CD14-positive monocyte (primary cell): ENCODE measurements around the gene SEMA4D. TPM values are rescaled to one million over a fixed set of nuclear protein-coding genes. Genes with fewer than 3 reads are reported as not detected.

Experiments
- DNase-seq, 3 donors: peaks; one replicate each; pipeline ENCODE4 v3.0.0-alpha.2; 2011 to 2022
- H2AFZ ChIP-seq: 2 replicates; pipeline ENCODE4 v1.6.0; 2012; ENCODE audit warnings: mild to moderate bottlenecking, low read depth, low read length, inconsistent platforms; ENCODE audit not compliant: insufficient read depth, poor library complexity, severe bottlenecking
- H3K27ac ChIP-seq, 2 donors: 1 replicate in 1 of 2; 2 replicates in 1 of 2; pipeline ENCODE4 v1.5.1; 2012 to 2013; ENCODE audit warnings: low read length in 2 of 2, control low read depth in 1 of 2, inconsistent platforms in 1 of 2, low read depth in 1 of 2, mild to moderate bottlenecking in 1 of 2
- H3K27me3 ChIP-seq, 2 donors: one replicate each; pipeline versions ENCODE4 v1.6.0 to v1.6.1; 2011 to 2013; ENCODE audit warnings: low read length in 2 of 2; ENCODE audit not compliant: control insufficient read depth in 2 of 2, insufficient read depth in 2 of 2
- H3K36me3 ChIP-seq, 2 donors: replicated peaks in 1 of 2; 1 replicate in 1 of 2; 2 replicates in 1 of 2; pipeline versions ENCODE4 v1.5.1 to v1.6.1; 2012 to 2013; ENCODE audit warnings: low read length in 2 of 2, control low read depth in 1 of 2, inconsistent platforms in 1 of 2, mild to moderate bottlenecking in 1 of 2; ENCODE audit not compliant: insufficient read depth in 2 of 2, control insufficient read depth in 1 of 2
- H3K4me1 ChIP-seq, 2 donors: 1 replicate in 1 of 2; 2 replicates in 1 of 2; pipeline versions ENCODE4 v1.5.1 to v1.6.1; 2012 to 2013; ENCODE audit warnings: low read length in 2 of 2, control low read depth in 1 of 2, inconsistent platforms in 1 of 2, mild to moderate bottlenecking in 1 of 2, moderate library complexity in 1 of 2; ENCODE audit not compliant: insufficient read depth in 2 of 2, control insufficient read depth in 1 of 2
- H3K4me2 ChIP-seq: replicated peaks from 2 replicates; pipeline ENCODE3; 2012; ENCODE audit warnings: low read length, moderate library complexity, mild to moderate bottlenecking; ENCODE audit not compliant: poor library complexity, severe bottlenecking; ENCODE audit errors: extremely low read depth
- H3K4me3 ChIP-seq, 3 experiments: fragments of 200-600 bp in 1 of 3; sonication (generic) in 1 of 3; replicated peaks in 1 of 3; 1 replicate in 2 of 3; 2 replicates in 1 of 3; pipeline ENCODE4 v1.5.1; 2011 to 2013; ENCODE audit warnings: low read length in 3 of 3, mild to moderate bottlenecking in 3 of 3, control low read depth in 2 of 3, low read depth in 2 of 3, inconsistent platforms in 1 of 3, moderate library complexity in 1 of 3
- H3K79me2 ChIP-seq: 2 replicates; pipeline ENCODE4 v1.6.0; 2012; ENCODE audit warnings: mild to moderate bottlenecking, control low read depth, inconsistent platforms, low read length, moderate library complexity; ENCODE audit not compliant: insufficient read depth
- H3K9ac ChIP-seq: 2 replicates; pipeline ENCODE4 v1.6.0; 2017; ENCODE audit warnings: low read length, mild to moderate bottlenecking; ENCODE audit not compliant: insufficient read depth, poor library complexity, severe bottlenecking
- H3K9me3 ChIP-seq, 2 donors: replicated peaks in 1 of 2; 1 replicate in 1 of 2; 2 replicates in 1 of 2; pipeline versions ENCODE4 v1.5.1 to v1.6.1; 2012 to 2013; ENCODE audit warnings: low read length in 2 of 2, control low read depth in 1 of 2; ENCODE audit not compliant: control insufficient read depth in 1 of 2, insufficient read depth in 1 of 2
- H4K20me1 ChIP-seq: 2 replicates; pipeline ENCODE4 v1.6.0; 2012; ENCODE audit warnings: mild to moderate bottlenecking, low read length, control low read depth, moderate library complexity; ENCODE audit not compliant: insufficient read depth
- H3K27ac Mint-ChIP-seq, 7 donors: one replicate each; pipeline ENCODE4 v1.8.0; 2020; ENCODE audit warnings: mild to moderate bottlenecking in 7 of 7, mixed read lengths in 7 of 7, moderate library complexity in 6 of 7, inconsistent platforms in 2 of 7
- H3K27me3 Mint-ChIP-seq, 3 donors: one replicate each; pipeline ENCODE4 v1.8.0; 2021 to 2022; ENCODE audit warnings: low read depth in 3 of 3, mild to moderate bottlenecking in 3 of 3, mixed read lengths in 3 of 3, moderate library complexity in 3 of 3, inconsistent platforms in 1 of 3
- H3K36me3 Mint-ChIP-seq, 2 donors: one replicate each; pipeline ENCODE4 v1.8.0; 2020; ENCODE audit warnings: mixed read lengths in 2 of 2, inconsistent platforms in 1 of 2, mild to moderate bottlenecking in 1 of 2
- H3K4me1 Mint-ChIP-seq: one replicate; pipeline ENCODE4 v1.8.0; 2020; ENCODE audit warnings: mild to moderate bottlenecking, mixed read lengths
- H3K4me3 Mint-ChIP-seq, 2 donors: one replicate each; pipeline ENCODE4 v1.8.0; 2020; ENCODE audit warnings: mild to moderate bottlenecking in 2 of 2, mixed read lengths in 2 of 2, moderate library complexity in 1 of 2
- H3K9me3 Mint-ChIP-seq, 7 donors: one replicate each; pipeline ENCODE4 v1.8.0; 2020 to 2022; ENCODE audit warnings: mixed read lengths in 7 of 7, mild to moderate bottlenecking in 6 of 7, moderate library complexity in 6 of 7, inconsistent platforms in 2 of 7
- CTCF ChIP-seq: fragments of 200-600 bp; IDR thresholded peaks from one replicate; pipeline ENCODE4 v1.8.0; 2022; ENCODE audit warnings: antibody characterized with exemption, mild to moderate bottlenecking
- WGBS: methylation state at CpG from one replicate; pipeline ENCODE4 v1.1.5; 2013; ENCODE audit warnings: missing lambda C conversion rate; ENCODE audit not compliant: insufficient coverage; 5-methylcytosine and 5-hydroxymethylcytosine counted together
- intact Hi-C, 2 donors: fragments of 100-400 bp; cut with micrococcal nuclease; formaldehyde crosslinking; loops; one replicate each; pipeline versions ENCODE4 v1.15.0 to v1.15.1; 2023
- polyA plus RNA-seq, 3 donors: library from polyadenylated mRNA; depleted of rRNA in 1 of 3; unstranded in 2 of 3; stranded (reverse) in 1 of 3; fragments of 300-500 nt in 2 of 3; fragments of >200 nt in 1 of 3; fragmentation: Illumina TruSeq in 2 of 3; gene quantifications; 1 replicate in 2 of 3; 2 replicates in 1 of 3; pipeline ENCODE4 v1.2.3, GENCODE V29; 2012 to 2021

SEMA4D gene
- polyA plus RNA-seq, 3 donors: 28.2 to 117 (median 28.6) TPM

GRCh38 chr9:89518466-89519365 lies 20.8 kb upstream of the SEMA4D start:
- H3K4me3 ChIP-seq: no peak overlapping the region
- WGBS: 60% methylated on average over 4 of the region's 6 CpGs

GRCh38 chr9:89515416-89515815 lies 17.5 kb upstream of the SEMA4D start:
- no peak overlapping the region for H2AFZ ChIP-seq
- H3K4me1 ChIP-seq: peaks cover 25 to 26% of the 10 kb centered on the region in 2 donors
- H3K36me3 ChIP-seq: no peaks in the 10 kb centered on the region
- H3K27me3 ChIP-seq: no peaks in the 10 kb centered on the region
- peaks cover 28% of the 10 kb centered on the region for H3K4me1 Mint-ChIP-seq
- H3K4me3 ChIP-seq: no peak overlapping the region
- H3K79me2 ChIP-seq: no peaks in the 10 kb centered on the region
- H4K20me1 ChIP-seq: no peaks in the 10 kb centered on the region
- no peak overlapping the region for H3K27ac Mint-ChIP-seq
- H3K27me3 Mint-ChIP-seq: peaks cover 0 to 2% (median 0%) of the 10 kb centered on the region in 3 donors
- peaks cover 0 to 2% of the 10 kb centered on the region in 2 donors for H3K36me3 Mint-ChIP-seq
- no peak overlapping the region for H3K4me3 Mint-ChIP-seq
- intact Hi-C loops: no loop called here
- no peak overlapping the region for H3K9ac ChIP-seq
- TF ChIP-seq CTCF: no peak
- no peaks in the 10 kb centered on the region for H3K9me3 Mint-ChIP-seq
- H3K9me3 ChIP-seq: no peaks in the 10 kb centered on the region
- no peak for DNase-seq
- WGBS: 100% methylated on average over 1 of the region's 6 CpGs
- no peak overlapping the region for H3K27ac ChIP-seq
- H3K4me2 ChIP-seq: no peak overlapping the region

More at GRCh38 chr9:89518466-89519365, 20.8 kb upstream of the SEMA4D start:
- H3K27ac Mint-ChIP-seq: peak overlapping the region in 6 of 7 donors; percentile 65 to 84 (median 76)
- Histone ChIP-seq H3K27ac (peak overlapping the region; percentile 18 to 69), H3K27me3 (no peaks in the 10 kb centered on the region), H3K79me2 (no peaks in the 10 kb centered on the region), H4K20me1 (no peaks in the 10 kb centered on the region), H3K9me3 (no peaks in the 10 kb centered on the region), H3K9ac (no peak overlapping the region), H2AFZ (peak overlapping the region; percentile 22), H3K4me2 (no peak overlapping the region), H3K4me1 (peaks cover 54 to 59% of the 10 kb centered on the region in 2 donors), H3K36me3 (no peaks in the 10 kb centered on the region)
- H3K4me3 Mint-ChIP-seq: no peak overlapping the region
- intact Hi-C loops: loop anchor here in 1 of 2 donors (2.0 kb wide), 1 partner anchor 16 kb away; no protein-coding TSS in a partner anchor
- H3K27me3 Mint-ChIP-seq: peaks cover 0 to 2% (median 0%) of the 10 kb centered on the region in 3 donors
- no peak for TF ChIP-seq CTCF
- peak in 1 of 3 donors; percentile 39 for DNase-seq
- no peaks in the 10 kb centered on the region for H3K36me3 Mint-ChIP-seq
- H3K4me1 Mint-ChIP-seq: peaks cover 53% of the 10 kb centered on the region
- no peaks in the 10 kb centered on the region for H3K9me3 Mint-ChIP-seq
